H4 (cell line): ENCODE results near the gene PKMYT1. TPM values are rescaled to one million over a fixed set of nuclear protein-coding genes. Genes with fewer than 3 reads are reported as not detected.

ENCODE experiments used
- DNase-seq: peaks from one replicate; pipeline ENCODE4 v3.0.0-alpha.2; 2015; ENCODE audit warnings: low spot score
- total RNA-seq: library from RNA; depleted of rRNA; stranded (reverse); fragments of >200 nt; shearing (Covaris generic); gene quantifications from 2 replicates; pipeline ENCODE4 v1.2.3, GENCODE V29; 2014; rRNA removed

Gene PKMYT1
- 19.9 and 26.0 TPM in 2 replicates for total RNA-seq

GRCh38 chr16:2980227-2981176, at the start of gene PKMYT1:
TSS of gene PKMYT1 (minus strand) at chr16:2980446. CDS start at chr16:2979657, 789 bp downstream.
- DNase-seq, result peak; percentile 75

- DNase-seq, result no peak
Observed at GRCh38 chr16:3029491-3030221, 49.4 kb upstream of the PKMYT1 start.

GRCh38 chr16:3028716-3029319, 48.6 kb upstream of the PKMYT1 start:
- DNase-seq, result no peak

GRCh38 chr16:3027983-3028715, 47.9 kb upstream of the PKMYT1 start:
- no peak for DNase-seq

- no peak for DNase-seq
Observed at GRCh38 chr16:3027489-3027795, 47.2 kb upstream of the PKMYT1 start.

GRCh38 chr16:3026609-3027488, 46.6 kb upstream of the PKMYT1 start:
- DNase-seq, result no peak

GRCh38 chr16:3026003-3026378, 45.7 kb upstream of the PKMYT1 start:
- no peak for DNase-seq

- no peak for DNase-seq
Observed at GRCh38 chr16:3025032-3026002, 45.1 kb upstream of the PKMYT1 start.

GRCh38 chr16:3023669-3024478, 43.6 kb upstream of the PKMYT1 start, which contains the start of the genes HCFC1R1 and THOC6:
TSS of gene HCFC1R1 (minus strand) at chr16:3023942. CDS start at chr16:3023941, 1 bp downstream.
TSS of gene THOC6 (plus strand) at chr16:3024035. CDS start at chr16:3024327, 292 bp downstream.
- peak; percentile 99 for DNase-seq

GRCh38 chr16:3023415-3023668, 43.1 kb upstream of the PKMYT1 start:
- DNase-seq, result peak; percentile 89

- peak; percentile 39 for DNase-seq
Observed at GRCh38 chr16:3022684-3023414, 42.6 kb upstream of the PKMYT1 start.

GRCh38 chr16:3022208-3022683, 42.0 kb upstream of the PKMYT1 start:
- peak; percentile 92 for DNase-seq

GRCh38 chr16:3021449-3022207, 41.4 kb upstream of the PKMYT1 start:
- peak; percentile 85 for DNase-seq

- DNase-seq, result peak; percentile 89
Observed at GRCh38 chr16:3020604-3021448, 40.6 kb upstream of the PKMYT1 start.

- DNase-seq, result peak; percentile 63
Observed at GRCh38 chr16:3020247-3020603, 40.0 kb upstream of the PKMYT1 start, which contains the start of gene TNFRSF12A. TSS of gene TNFRSF12A (plus strand) at chr16:3020368. CDS start at chr16:3020398, 30 bp downstream.

GRCh38 chr16:3019594-3020246, 39.5 kb upstream of the PKMYT1 start:
- DNase-seq, result no peak
